GM19467 (cell line): Measurements from ENCODE around the gene MICALL2.

ENCODE experiments used
- ATAC-seq: cut with Tn5 transposase; IDR thresholded peaks from one replicate; pipeline ENCODE4 v1.9.1; 2021; ENCODE audit warnings: mild to moderate bottlenecking, moderate library complexity; ENCODE audit not compliant: unreplicated experiment

Gene MICALL2

DNA sequence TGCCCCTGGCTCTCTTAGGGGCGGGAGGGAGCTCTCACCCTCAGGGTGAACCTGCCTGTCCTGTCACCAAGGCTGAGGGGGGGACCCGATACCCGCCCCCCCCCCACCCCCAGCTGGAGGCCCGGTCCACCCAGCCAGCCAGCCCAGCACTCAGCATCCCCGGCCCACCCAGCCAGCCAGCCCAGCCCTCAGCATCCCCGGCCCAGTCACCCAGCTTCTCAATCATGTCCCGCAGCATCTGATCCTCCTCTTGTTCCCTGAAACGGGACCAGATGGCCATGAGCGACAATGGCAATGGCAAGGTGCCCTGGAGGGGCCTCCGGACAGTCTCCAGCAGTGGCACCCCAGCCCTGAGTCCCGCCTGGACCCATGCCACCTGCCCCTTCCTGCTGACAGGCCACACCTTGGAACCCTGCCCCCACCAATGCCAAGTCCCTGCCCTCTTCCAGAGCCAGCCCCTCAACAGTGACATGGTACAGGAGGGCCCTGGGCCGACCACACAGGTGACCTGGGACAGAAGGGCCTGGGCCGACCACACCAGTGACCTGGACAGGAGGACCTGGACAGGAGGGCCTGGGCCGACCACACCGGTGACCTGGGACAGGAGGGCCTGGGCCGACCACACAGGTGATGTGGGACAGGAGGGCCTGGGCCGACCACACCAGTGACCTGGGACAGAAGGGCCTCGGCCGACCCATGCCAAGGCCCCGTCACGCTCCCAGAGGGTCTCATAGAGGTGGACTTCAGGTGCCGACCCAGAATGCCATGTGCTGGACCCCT, 24.2 kb downstream of the MICALL2 start:
- no peak for ATAC-seq

DNA sequence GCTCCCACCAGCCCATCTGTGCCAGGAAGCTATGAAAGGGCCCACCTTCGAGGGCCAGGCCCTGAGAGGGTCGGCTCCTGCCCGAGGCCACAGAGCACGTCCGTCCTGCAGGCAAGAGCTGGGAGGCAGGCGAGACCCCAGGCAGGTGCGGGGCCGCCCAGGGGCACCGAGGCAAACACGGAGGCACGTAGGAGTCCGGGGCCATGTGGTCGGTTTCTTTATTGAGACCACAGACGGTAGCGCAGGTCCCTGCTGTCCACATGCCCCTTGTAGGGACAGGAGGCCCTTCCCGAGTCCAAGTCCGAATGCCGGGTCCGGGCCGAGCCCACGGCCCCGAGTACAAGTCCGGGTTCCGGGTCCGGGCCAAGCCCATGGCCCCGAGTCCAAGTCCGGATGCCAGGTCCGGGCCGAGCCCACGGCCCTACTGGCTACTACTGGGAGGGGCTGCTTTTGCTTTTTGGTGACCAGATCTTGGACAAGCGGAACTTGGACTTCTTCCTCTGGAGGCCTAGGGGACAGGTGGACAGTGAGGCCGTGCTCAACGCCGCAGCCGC, 25.0 kb downstream of the MICALL2 start:
- ATAC-seq, result no peak

DNA sequence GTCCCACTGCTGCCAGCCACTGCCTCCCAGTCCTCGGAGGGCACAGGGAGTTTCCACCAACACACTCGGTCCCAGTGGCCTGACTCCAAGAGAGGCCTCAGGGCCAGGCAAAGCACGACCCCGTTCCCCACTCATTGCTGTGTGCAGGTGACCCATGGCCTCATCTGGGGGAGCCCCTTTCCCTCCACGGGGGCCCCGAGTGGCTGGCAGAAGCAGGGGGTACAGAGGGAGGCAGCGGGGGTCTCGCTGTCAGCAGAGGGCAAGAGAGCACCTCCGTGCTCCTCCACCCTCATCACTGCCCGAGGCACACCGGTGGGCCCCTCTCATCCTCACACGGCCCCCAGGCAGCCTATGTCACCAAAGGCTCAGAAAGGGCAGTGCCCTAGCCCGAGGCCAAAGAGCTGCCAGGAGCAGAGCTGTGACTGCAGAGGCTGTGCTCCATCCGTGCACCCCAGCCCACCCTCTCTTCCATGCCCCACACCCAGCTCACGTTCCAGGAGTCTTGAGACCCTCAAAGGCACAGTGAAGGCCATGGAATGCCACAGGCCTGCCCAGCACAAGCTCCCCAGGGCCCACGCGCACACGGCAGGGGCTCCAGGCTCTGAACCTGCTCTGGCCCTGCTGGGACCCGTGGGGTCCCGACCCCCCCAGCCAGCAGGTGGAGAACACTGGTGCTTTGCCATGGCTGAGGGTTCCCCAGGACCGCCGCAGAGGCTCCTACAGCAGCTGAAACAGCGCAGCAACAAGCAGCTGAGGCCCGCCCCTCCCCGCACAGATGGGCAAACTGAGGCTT, 25.9 kb downstream of the MICALL2 start:
- ATAC-seq, result no peak

DNA sequence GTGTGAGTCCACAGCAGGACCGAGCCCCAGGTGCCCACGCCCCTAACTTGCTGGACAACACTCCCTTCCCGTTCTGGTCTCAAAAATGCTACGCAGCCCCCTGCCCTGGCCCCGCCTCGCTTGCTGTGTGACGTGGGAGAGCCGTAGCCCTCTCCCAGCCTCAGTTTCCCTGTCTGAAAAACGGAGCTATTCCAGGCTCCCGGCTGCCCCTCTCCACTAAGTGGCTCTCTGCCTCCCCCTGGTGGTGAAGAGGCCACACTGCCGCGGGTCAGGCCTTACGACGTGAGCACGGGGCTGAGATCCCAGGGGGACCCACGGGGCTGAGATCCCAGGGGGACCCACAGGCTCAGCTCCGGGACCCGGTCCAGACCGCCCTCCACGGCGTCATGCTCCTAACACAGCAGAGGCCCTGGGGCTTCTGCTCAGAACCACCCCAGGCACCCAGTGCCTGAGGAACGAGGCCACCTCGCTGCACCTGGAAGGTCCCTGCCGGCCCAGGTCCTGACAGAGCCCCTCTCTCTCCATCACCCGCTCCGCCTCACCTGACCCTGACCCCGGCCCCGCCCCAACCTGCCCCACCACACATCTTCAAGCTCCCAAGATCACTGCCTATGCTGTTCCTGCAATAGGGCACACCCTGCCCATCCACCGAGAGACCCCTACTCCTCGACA, 26.7 kb downstream of the MICALL2 start:
- no peak for ATAC-seq

DNA sequence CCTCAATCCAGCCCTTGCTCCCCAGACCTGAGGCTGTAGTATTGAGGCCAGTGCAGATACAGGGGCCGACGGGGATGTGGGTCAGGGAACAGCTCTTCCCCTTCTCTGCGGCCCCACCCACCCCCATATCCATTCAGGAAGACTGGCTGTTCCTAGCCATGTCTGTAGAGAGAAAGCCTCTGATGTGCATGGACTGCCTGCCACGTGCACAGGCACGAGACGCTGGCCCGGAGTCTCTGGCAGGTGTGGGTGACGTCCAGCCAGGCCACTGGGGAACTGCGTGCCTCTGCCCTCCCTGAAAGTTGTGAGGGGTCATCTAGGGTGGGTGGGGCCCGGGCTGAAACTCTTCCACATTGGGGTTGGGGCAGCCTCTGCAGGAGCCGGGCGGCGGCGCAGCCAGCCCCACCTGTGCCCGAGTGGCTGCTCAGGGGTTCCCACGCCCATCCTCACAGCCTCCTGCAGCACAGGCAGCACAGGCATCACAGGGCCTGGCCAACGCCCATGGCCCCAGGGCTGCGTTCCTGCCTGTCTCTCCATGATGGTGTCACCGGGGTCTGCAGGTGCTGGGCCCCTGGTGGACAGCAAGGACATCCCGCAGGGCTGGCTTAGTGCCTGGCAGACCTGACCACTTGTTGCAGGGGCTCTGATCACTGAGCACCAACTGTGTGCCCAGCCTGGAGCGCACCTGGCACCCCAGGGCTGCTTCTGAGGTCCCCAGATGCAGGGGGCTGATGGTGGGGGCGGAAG, 27.5 kb downstream of the MICALL2 start:
- ATAC-seq, result no peak

DNA sequence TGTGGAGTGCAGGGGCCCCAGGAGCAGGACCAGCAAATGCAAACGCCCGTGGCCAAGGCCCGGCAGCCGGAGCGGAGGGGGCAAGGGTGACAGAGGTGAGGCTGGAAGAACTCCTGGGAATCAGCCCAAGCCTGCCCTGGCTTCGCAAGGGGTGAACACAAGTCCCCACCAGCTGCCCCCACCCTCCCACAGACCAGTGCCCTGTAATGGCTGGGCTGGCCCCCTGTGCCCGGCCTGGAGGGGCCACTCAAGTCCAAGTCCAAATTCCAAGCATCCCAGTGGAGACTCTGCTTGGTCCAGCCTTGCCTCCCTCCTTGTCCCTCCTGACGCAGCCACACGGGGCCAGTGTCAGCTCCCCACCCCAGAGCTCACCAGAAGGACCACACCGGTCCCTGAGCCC, 28.0 kb downstream of the MICALL2 start:
- ATAC-seq, result no peak

DNA sequence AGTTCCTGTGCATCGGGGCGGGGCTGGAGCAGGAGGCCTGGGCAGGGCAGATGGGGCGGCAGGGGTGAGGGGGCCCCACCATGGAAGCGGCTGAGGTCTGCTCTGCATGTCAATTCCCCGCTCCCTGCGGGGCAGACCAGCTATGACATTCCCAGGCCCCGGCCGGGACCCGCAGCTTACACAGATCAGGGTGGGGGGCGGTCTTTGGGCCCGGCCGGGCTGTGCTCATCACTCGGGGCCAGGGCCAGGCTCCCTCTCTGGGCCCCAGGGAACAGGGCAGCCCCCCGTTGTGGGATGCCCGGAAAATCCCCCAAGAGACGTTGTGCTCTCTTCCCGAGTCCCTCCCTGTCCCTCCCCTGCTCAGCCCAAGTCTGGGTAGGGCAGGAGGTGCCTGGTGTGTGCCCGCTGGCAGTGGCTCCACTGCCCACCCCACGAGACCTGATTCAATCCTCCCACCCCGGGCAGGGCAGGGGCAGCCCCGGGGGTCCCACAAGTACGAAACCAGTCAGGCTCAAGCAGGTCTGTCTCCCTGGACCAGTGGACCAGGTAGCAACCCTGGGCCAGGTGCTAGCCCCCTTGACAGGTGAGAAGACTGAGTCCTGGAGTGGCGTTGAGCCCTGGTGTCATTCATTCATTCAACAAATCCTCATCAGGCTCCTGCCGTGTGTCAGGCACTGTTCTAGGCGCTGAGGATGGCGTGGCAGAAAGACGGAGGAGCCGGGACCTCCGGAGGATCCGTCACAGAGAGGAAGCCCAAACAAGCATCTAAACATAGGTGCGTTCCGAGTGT, 29.0 kb downstream of the MICALL2 start:
- ATAC-seq, result no peak

DNA sequence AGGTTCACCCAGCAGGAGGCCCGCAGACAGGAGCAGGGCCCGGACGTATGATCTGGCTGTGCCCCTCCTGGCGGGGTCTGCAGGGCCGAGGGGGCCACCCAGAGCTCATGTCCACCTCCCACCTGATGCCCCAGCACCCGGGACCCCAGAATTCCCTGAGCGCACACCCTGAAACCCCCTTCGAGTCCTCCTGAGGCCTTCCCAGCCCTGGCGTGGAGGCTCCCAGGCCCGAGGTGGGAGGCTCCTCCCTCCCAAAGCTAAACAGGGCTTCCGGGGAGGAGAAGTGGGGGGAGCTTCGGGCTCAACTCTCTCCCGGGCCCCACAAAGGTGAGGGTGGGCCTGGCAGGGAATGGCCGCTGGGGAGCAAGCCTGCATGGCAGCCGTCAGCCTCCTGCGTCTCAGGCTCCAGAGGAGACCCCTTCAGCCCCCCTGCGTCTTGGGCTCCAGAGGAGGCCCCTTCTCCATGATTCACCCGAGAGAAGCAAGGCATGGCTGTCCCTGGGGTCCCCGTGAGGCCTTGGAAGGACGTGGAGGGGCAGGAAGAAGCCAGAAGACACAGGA, 30.2 kb downstream of the MICALL2 start:
- ATAC-seq, result no peak

DNA sequence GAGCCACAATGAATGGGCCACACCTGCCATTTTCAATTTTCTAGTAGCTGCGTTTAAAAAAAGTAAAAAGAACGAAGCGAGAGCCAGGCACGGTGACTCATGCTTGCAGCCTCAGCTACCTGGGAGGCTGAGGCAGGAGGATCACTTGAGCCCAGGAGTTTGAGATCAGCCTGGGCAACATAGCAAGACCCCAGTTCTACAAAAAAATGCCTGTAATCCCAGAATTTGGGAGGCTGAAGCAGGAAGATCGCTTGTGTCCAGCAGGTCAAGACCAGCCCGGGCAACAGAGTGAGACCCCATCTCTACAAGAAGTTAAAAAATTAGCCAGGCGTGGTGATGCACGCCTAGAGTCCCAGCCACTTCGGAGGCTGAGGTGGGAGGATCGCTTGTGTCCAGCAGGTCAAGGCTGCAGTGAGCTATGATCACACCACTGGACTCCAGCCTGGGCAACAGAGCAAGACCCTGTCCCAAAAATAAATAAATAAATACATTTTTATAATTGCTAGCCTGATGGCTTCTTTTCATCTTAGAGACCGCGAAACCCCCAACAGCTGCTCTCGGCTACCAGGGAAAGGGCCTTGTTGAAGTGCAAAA, 32.1 kb downstream of the MICALL2 start:
- ATAC-seq, result no peak

DNA sequence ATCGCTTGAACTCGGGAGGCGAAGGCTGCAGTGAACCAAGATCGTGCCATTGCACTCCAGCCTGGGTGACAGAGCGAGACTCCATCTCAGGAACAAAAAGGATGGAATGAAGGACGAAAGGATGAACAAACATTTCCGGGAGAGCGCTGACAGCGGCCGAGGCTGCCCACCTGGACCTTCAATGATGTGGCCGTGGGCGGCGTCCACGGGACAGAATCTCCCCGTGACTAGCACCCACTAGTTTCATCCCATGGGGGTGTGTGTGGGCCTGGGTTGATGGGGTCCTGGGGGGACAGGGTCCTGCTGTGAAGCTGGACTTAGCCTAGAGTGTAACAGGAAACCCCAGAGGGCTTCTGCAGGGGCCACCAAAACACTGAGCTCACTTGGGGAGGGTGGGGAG, 32.8 kb downstream of the MICALL2 start:
- ATAC-seq, result no peak

DNA sequence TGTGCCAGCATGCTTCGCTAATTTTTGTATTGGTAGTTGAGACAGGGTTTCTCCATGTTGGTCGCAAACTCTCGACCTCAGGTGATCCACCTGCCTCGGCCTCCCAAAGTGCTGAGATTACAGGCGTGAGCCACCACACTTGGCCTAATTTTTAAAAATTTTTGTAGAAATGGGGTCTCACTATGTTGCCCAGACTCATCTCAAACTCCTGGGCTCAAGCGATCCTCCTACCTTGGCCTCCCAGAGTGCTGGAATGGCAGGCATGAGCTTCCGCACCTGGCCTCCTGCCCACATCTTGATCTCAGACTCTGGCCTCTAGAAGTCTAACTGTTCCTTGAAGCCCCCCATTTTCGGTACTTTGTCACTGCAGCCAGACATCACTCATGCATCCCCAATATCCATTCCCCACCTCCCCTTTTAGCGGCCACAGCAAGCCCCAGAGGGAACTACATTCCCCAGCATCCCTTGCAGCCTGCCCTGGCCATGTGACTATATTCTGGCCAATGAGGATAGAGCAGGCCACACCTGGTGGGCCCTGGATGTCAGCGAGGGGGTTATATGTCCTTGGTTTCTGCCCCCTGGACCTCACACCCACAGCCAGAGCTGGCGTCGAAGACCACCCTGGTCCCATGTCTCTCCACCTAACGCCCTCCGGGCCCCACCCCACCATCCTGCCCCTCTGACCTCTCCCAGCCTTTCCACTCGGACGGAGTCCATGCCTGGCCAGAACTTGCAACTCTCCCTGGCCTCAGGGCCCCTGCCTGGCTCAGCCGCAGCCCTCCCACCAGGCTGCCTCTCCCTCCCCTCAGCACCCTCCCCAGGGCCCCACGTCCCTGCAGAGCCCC, 33.8 kb downstream of the MICALL2 start:
- ATAC-seq, result no peak

DNA sequence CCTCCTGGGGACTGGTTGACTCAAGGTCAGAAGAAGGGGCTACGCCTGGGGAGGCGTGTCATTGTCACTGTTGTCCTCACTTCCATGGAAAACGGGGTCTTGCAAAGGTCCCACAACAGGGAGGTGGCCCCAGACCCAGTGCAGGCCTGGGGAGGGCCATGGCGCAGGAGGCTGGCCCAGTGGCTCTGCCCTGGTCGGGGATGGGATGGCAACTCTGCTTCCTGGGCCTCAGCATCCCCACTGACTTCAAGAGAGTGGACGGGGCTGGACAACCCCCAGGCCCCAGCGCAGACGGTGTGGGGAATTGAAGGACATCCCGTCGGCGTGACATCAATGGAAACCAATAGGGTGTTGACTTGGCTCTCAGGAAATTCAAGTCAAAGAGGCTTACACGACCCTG, 35.2 kb downstream of the MICALL2 start:
- no peak for ATAC-seq

DNA sequence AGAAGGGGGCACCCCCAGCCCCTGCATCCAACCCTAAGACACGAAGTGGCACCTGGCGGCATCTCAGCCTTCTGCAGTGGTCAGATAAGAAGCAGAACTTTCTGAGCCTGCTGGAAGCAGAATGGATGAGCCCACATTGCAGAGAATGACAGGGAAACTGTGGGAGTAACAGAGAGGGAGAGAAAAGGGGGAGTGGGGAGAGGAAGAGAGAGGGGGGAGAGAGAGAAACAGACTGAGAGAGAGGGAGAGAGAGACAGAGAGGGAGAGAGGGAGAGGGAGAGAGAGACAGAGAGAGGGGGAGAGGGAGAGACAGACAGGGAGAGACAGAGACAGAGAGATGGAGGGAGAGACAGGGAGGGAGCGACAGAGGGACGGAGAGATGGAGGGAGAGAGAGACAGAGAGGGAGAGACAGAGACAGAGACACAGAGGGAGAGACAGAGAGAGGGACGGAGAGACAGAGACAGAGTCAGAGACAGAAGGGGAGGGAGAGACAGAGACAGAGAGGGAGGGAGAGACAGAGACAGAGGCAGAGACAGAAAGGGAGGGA, 35.9 kb downstream of the MICALL2 start:
- no peak for ATAC-seq

DNA sequence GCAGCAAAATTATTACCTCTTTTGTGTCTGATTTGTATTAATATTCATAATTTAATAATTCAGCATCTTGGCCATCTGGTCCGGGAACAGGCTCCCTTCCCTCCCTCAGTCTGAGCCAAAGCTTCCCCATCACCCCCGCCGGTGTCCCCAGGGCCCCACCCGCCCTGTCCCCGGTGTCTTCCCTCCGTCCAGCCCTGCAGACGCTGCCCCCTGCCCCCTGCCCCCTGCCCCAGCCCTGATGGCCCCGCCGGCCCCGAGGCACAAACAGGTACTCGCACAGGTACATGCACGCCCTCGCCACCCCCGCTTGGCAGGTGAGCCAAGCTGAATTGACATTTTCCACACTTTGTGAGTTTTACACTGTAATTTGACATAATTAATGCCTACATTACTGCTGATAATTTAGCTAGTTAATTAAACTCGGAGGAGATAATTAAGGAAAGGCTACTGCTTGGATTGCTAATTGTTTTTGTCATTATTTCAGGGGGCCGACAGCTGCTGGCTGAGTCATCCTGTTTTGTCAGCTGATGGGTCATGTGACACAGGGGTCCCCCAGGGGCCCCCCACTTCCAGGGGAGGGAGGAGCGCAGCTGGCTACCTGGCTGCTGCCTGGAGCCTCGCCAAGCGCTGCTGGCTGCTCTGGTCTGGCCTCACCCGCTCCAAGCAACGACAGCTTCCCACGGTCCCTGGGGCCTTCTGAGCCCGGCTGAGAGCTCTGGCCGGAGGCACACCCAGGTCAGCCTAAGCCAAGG, 36.6 kb downstream of the MICALL2 start:
- ATAC-seq, result no peak

DNA sequence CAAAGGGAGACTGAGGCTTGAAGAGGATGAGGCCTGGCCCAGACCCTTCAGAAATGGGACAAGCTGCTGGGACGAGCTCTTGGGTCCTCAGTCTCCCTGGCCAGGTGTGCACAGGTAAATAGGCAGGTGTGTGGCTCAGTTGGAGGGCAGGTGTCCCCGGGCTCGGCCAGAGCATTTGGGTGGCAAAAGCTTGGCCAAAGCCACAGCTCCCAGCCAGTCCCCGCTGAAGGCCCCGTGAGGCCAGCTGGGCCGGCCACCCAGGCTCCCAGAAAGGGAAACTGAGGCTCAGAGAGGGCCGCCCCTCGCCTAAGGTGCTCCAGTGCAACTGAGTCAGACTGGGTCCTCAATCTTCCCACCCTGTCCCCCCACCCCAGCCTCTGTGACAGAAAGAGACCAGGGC, 37.3 kb downstream of the MICALL2 start:
- ATAC-seq, result no peak

DNA sequence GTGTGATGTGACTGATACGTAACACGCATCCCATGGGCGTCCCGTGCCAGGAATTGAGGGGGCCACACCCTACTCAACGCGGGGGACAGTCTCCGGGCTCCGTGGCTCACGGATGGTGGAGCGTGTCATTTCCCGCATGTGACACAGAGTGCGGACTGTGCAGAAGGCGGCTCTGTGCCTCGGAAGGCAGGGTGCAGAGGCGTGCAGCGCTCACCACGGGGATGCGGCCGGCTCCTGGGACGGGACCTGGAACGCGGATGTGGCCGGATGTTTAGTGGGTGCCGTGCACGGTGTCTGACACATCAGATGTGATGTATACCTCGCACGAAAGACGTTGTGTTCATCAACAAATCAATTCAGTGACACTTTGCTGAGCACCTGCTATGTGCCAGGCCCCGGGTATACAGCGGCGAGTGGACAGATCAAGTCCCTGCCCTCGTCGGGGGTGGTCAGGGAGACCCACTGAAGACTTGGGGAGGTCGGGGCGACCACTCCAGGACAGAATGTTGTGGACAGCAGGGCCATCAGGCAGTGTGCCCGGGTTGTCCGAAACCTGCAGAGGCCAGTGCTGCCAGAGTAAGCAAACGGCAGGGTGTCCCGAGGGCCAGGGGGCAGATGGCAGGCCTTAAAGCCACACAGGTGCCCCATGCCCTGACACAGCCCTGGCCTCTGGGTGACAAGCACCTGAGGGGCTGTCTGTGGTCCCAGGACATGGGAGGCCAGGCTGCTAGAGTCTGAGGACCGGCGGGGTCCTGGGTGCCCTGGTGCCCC, 38.1 kb downstream of the MICALL2 start:
- ATAC-seq, result no peak

DNA sequence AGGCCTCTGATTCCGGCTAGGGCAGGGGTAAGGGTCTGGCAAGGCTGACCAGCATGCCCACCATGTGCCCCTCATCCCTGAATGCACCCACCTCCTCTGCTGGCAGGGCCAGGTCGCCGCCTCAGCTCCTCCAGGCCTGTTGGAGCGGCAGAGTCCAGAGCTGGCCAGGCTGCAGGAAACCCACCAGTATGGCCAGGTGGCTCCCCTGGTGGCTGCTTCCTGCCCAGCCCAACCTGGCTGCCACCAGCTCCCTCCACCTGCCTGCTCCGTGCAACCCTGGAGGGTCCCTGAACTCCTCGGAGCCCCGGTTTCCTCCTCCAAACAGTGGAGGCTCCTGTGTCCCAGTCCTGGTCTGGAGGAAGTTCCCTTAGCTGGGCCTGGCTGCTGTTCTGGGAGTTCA, 39.6 kb downstream of the MICALL2 start:
- no peak for ATAC-seq
